Keratinocyte (primary cell): ENCODE measurements around the gene XYLB. TPM values are rescaled to one million over a fixed set of nuclear protein-coding genes. Genes with fewer than 3 reads are reported as not detected.

Source experiments
- DNase-seq: peaks from one replicate; pipeline ENCODE4 v3.0.0-alpha.2; 2011; ENCODE audit warnings: low read depth, missing footprints, low spot score
- FAIRE-seq: peaks from 2 replicates; lab custom pipeline; 2011; peaks lifted over from hg19 to GRCh38; lab: Jason Lieb, UNC
- H2AFZ ChIP-seq: 2 replicates; pipeline ENCODE4 v1.6.0; 2012; ENCODE audit warnings: low read length, control low read depth, inconsistent platforms; ENCODE audit not compliant: control insufficient read depth
- H3K27ac ChIP-seq: 2 replicates; pipeline ENCODE4 v1.5.1; 2011; ENCODE audit warnings: low read length; ENCODE audit not compliant: control insufficient read depth, insufficient read depth
- H3K27me3 ChIP-seq: 3 replicates; pipeline ENCODE4 v1.6.0; 2011; ENCODE audit warnings: low read length; ENCODE audit not compliant: control insufficient read depth, insufficient read depth; ENCODE audit errors: extremely low read depth
- H3K36me3 ChIP-seq, 2 experiments: 2 replicates in 1 of 2; 3 replicates in 1 of 2; pipeline ENCODE4 v1.5.1; 2011; ENCODE audit warnings: low read length in 2 of 2, mild to moderate bottlenecking in 1 of 2; ENCODE audit not compliant: control insufficient read depth in 2 of 2, insufficient read depth in 2 of 2; ENCODE audit errors: extremely low read depth in 1 of 2
- H3K4me1 ChIP-seq: 3 replicates; pipeline ENCODE4 v1.5.1; 2011; ENCODE audit warnings: low read length; ENCODE audit not compliant: control insufficient read depth, insufficient read depth; ENCODE audit errors: extremely low read depth
- H3K4me2 ChIP-seq: 3 replicates; pipeline ENCODE4 v1.6.0; 2011; ENCODE audit warnings: low read depth, low read length; ENCODE audit not compliant: control insufficient read depth, insufficient read depth; ENCODE audit errors: extremely low read depth
- H3K4me3 ChIP-seq, 3 experiments: fragments of 200-600 bp in 1 of 3; sonication (generic) in 1 of 3; 2 replicates in 2 of 3; 3 replicates in 1 of 3; pipeline ENCODE4 v1.5.1; 2011 to 2016; ENCODE audit warnings: low read length in 3 of 3, mild to moderate bottlenecking in 3 of 3, control low read depth in 2 of 3, inconsistent platforms in 1 of 3, low read depth in 1 of 3, mixed read lengths in 1 of 3, mixed run types in 1 of 3, moderate library complexity in 1 of 3; ENCODE audit not compliant: control insufficient read depth in 2 of 3, insufficient read depth in 2 of 3; ENCODE audit errors: extremely low read depth in 1 of 3
- H3K79me2 ChIP-seq: 2 replicates; pipeline ENCODE4 v1.6.0; 2012; ENCODE audit warnings: low read length; ENCODE audit not compliant: control insufficient read depth, insufficient read depth
- H3K9ac ChIP-seq: 3 replicates; pipeline ENCODE4 v1.6.0; 2011; ENCODE audit warnings: low read length; ENCODE audit not compliant: control insufficient read depth, insufficient read depth; ENCODE audit errors: extremely low read depth
- H3K9me1 ChIP-seq: 3 replicates; pipeline ENCODE4 v1.6.0; 2011; ENCODE audit warnings: low read length; ENCODE audit not compliant: control insufficient read depth, insufficient read depth; ENCODE audit errors: extremely low read depth
- H3K9me3 ChIP-seq: 2 replicates; pipeline ENCODE4 v1.5.1; 2012; ENCODE audit warnings: low read depth, low read length; ENCODE audit not compliant: control insufficient read depth
- H4K20me1 ChIP-seq: 3 replicates; pipeline ENCODE4 v1.6.0; 2011; ENCODE audit warnings: low read length; ENCODE audit not compliant: control insufficient read depth, insufficient read depth; ENCODE audit errors: extremely low read depth
- EZH2 ChIP-seq: IDR thresholded peaks from one replicate; pipeline ENCODE4 v1.6.1; 2012; ENCODE audit warnings: inconsistent platforms, mild to moderate bottlenecking, low read length, moderate library complexity
- dilution Hi-C: fragments of 300-500 bp; cut with MboI; formaldehyde crosslinking; loops from one replicate; pipeline ENCODE4 v1.7.0; 2020; ENCODE audit warnings: low sequenced_read_pairs; ENCODE audit not compliant: extremely low pct_ligation_motif_present
- polyA plus RNA-seq, 5 experiments: library from polyadenylated mRNA; depleted of rRNA in 3 of 5; stranded (reverse) in 3 of 5; stranded (forward) in 1 of 5; unstranded in 1 of 5; fragments of >200 nt; gene quantifications; 1 replicate in 1 of 5; 2 replicates in 3 of 5; 3 replicates in 1 of 5; pipeline versions ENCODE4 v1.2.1 to v1.2.3, GENCODE V29; 2011 to 2012; ENCODE audit warnings: missing spikeins in 2 of 5, low read depth in 1 of 5, low replicate concordance in 1 of 5
- TF ChIP-seq, protein P1 (sequence below), 3 experiments: IDR thresholded peaks in 1 of 3; conservative IDR thresholded peaks in 1 of 3; optimal IDR thresholded peaks in 1 of 3; 2 replicates in 2 of 3; 3 replicates in 1 of 3; pipeline versions ENCODE3 to v1.5.1; 2011; ENCODE audit warnings: low read length in 3 of 3, mild to moderate bottlenecking in 3 of 3, moderate library complexity in 2 of 3, control low read depth in 1 of 3, inconsistent platforms in 1 of 3; ENCODE audit not compliant: insufficient read depth in 2 of 3; ENCODE audit errors: extremely low read depth in 1 of 3

Gene XYLB
- polyA plus RNA-seq, 1 donor (not counting 4 experiments of a cell fraction or from before 2014, with no cell fraction given) = 1.8 TPM

DNA sequence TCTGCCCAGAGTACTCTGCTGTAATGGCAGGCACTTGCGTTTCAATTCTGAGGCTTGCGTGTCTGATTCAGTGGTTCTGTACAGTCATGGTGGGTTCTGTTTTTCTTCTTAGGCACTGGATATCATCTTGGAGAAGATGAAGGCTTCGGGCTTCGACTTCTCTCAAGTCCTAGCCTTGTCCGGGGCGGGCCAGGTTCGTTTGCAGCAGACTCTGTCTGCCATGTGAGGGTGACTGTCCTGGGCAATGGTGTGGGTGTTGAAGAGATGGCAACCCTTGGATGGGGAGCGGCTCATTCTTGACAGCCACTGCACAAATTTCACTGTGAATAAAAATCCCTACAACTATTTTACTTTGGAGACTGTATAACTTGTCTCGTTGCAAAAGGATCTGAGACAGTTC is 16.2 kb downstream of the XYLB start:
- Histone ChIP-seq H4K20me1 (no peaks in the 10 kb centered on the region), H3K9ac (no peak overlapping the region), H3K4me3 (no peak overlapping the region), H2AFZ (no peak overlapping the region), H3K79me2 (no peaks in the 10 kb centered on the region), H3K27me3 (no peaks in the 10 kb centered on the region), H3K4me2 (no peak overlapping the region), H3K36me3 (peaks cover 0 to 3% of the 10 kb centered on the region in 2 experiments), H3K27ac (no peak overlapping the region), H3K4me1 (no peaks in the 10 kb centered on the region), H3K9me3 (no peaks in the 10 kb centered on the region), H3K9me1 (no peaks in the 10 kb centered on the region)
- no peak for DNase-seq
- TF ChIP-seq, protein P1, sequence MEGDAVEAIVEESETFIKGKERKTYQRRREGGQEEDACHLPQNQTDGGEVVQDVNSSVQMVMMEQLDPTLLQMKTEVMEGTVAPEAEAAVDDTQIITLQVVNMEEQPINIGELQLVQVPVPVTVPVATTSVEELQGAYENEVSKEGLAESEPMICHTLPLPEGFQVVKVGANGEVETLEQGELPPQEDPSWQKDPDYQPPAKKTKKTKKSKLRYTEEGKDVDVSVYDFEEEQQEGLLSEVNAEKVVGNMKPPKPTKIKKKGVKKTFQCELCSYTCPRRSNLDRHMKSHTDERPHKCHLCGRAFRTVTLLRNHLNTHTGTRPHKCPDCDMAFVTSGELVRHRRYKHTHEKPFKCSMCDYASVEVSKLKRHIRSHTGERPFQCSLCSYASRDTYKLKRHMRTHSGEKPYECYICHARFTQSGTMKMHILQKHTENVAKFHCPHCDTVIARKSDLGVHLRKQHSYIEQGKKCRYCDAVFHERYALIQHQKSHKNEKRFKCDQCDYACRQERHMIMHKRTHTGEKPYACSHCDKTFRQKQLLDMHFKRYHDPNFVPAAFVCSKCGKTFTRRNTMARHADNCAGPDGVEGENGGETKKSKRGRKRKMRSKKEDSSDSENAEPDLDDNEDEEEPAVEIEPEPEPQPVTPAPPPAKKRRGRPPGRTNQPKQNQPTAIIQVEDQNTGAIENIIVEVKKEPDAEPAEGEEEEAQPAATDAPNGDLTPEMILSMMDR (optimal IDR thresholded peaks at IDR 0.05 in 1 of 3, IDR thresholded peaks at IDR 0.05 in 1 of 3, conservative IDR thresholded peaks at IDR 0.05 in 1 of 3; ENCODE audit: extremely low read depth in 1 of 3, insufficient read depth in 2 of 3, low read length in 3 of 3) = no peak
- no peak for TF ChIP-seq EZH2
- dilution Hi-C loops = no loop called here
- no peak for FAIRE-seq

DNA sequence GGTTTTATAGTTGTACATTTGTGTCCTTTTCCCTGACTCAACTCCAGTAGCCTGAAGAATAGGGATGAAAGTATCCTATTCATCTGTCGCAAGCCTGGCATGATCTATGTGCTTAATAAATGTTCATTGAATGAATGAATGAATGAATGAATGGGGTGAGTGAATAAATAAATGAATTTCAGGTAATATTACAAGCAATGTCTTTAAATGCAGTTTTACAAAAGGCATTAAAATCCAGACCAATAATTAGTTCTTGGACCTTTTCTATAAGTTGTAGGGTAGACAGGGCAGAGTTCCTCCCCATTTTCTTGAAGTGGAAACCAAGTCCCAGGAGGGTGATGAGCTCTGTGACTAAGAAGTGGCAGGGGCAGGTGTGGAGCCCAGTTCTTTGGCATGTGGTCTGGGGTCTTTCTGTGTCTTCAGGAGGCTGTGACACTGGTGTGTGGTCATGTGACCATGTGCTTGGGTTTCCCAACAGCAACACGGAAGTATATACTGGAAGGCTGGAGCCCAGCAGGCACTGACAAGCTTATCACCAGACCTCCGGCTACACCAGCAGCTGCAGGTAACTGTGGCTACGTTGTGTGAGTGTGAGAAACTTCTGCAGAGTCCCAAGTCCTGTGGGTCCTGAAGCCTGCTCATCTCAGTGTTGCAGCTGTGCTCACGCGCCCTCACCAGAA is 18.3 kb downstream of the XYLB start:
- Histone ChIP-seq H4K20me1 (no peaks in the 10 kb centered on the region), H3K4me2 (no peak overlapping the region), H3K27ac (no peak overlapping the region), H3K36me3 (peaks cover 0 to 3% of the 10 kb centered on the region in 2 experiments), H3K9ac (no peak overlapping the region), H3K9me1 (no peaks in the 10 kb centered on the region), H3K27me3 (no peaks in the 10 kb centered on the region), H2AFZ (no peak overlapping the region), H3K4me3 (no peak overlapping the region), H3K9me3 (no peaks in the 10 kb centered on the region), H3K4me1 (no peaks in the 10 kb centered on the region), H3K79me2 (no peaks in the 10 kb centered on the region)
- TF ChIP-seq, protein P1 (optimal IDR thresholded peaks at IDR 0.05 in 1 of 3, IDR thresholded peaks at IDR 0.05 in 1 of 3, conservative IDR thresholded peaks at IDR 0.05 in 1 of 3; ENCODE audit: extremely low read depth in 1 of 3, insufficient read depth in 2 of 3, low read length in 3 of 3) = no peak
- TF ChIP-seq EZH2 = no peak
- dilution Hi-C loops = no loop called here
- DNase-seq (no peak), FAIRE-seq (no peak)
